Measurements from ENCODE around the gene ZCCHC14. TPM values are rescaled to one million over a fixed set of nuclear protein-coding genes. Genes with fewer than 3 reads are reported as not detected.

ZCCHC14 gene
- polyA plus RNA-seq, 2 donors, result 6.8 to 8.0 TPM

GRCh38 chr16:87376660-87377059 lies 116.2 kb downstream of the ZCCHC14 start:
- Histone ChIP-seq H3K9me3 (ENCODE audit: control insufficient read depth in 2 of 2, insufficient read depth in 1 of 2, low read depth in 1 of 2, low read length in 1 of 2) (no peaks in the 10 kb centered on the region), H3K27me3 (ENCODE audit: control insufficient read depth in 1 of 2, insufficient read depth in 2 of 2, low read length in 2 of 2) (no peaks in the 10 kb centered on the region), H3K4me1 (ENCODE audit: control insufficient read depth in 2 of 2, insufficient read depth in 2 of 2, low read length in 1 of 2) (peaks cover 0 to 4% of the 10 kb centered on the region in 2 donors), H3K27ac (ENCODE audit: low read depth in 2 of 2, low read length in 1 of 2) (peak overlapping the region in 1 of 2 donors; percentile 38), H3K36me3 (ENCODE audit: control insufficient read depth in 2 of 2, insufficient read depth in 2 of 2, low read length in 1 of 2) (peaks cover 0 to 2% of the 10 kb centered on the region in 2 donors), H3K4me3 (ENCODE audit: low read depth in 1 of 2, low read length in 2 of 2) (no peak overlapping the region)
- WGBS, 2 donors, result 80 to 86% methylated on average over 6 of the region's 6 CpGs

GRCh38 chr16:87375426-87376135 lies 117.2 kb downstream of the ZCCHC14 start:
- Histone ChIP-seq H3K36me3 (ENCODE audit: control insufficient read depth in 2 of 2, insufficient read depth in 2 of 2, low read length in 1 of 2) (peaks cover 0 to 4% of the 10 kb centered on the region in 2 donors), H3K4me1 (ENCODE audit: control insufficient read depth in 2 of 2, insufficient read depth in 2 of 2, low read length in 1 of 2) (peaks cover 3 to 4% of the 10 kb centered on the region in 2 donors), H3K27ac (ENCODE audit: low read depth in 2 of 2, low read length in 1 of 2) (peak overlapping the region; percentile 53 to 55), H3K27me3 (ENCODE audit: control insufficient read depth in 1 of 2, insufficient read depth in 2 of 2, low read length in 2 of 2) (no peaks in the 10 kb centered on the region), H3K4me3 (ENCODE audit: low read depth in 1 of 2, low read length in 2 of 2) (no peak overlapping the region), H3K9me3 (ENCODE audit: control insufficient read depth in 2 of 2, insufficient read depth in 1 of 2, low read depth in 1 of 2, low read length in 1 of 2) (no peaks in the 10 kb centered on the region)
- WGBS, 2 donors, result 48 to 60% methylated on average over 9 of the region's 9 CpGs

DNA sequence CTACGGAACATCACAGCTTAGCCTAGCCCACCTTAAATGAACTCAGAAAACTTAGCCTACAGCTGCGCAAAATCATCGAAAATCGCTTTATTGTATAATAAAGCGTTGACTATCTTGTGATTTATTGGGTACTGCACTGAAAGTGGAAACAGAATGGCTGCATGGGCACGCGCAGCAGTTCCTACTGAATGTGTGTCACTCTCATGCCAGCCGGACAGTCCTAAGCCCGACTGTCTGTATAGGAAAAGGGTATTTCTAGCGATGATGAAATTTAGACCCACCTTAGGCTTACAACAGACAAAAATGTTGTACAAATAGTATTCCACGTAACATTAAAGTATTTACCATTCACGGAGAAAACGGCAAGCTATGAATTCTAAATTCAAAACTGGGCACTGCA lies 118.5 kb downstream of the ZCCHC14 start:
- Histone ChIP-seq H3K4me3 (ENCODE audit: low read depth in 1 of 2, low read length in 2 of 2) (no peak overlapping the region), H3K27me3 (ENCODE audit: control insufficient read depth in 1 of 2, insufficient read depth in 2 of 2, low read length in 2 of 2) (no peaks in the 10 kb centered on the region), H3K27ac (ENCODE audit: low read depth in 2 of 2, low read length in 1 of 2) (no peak overlapping the region), H3K9me3 (ENCODE audit: control insufficient read depth in 2 of 2, insufficient read depth in 1 of 2, low read depth in 1 of 2, low read length in 1 of 2) (no peaks in the 10 kb centered on the region), H3K4me1 (ENCODE audit: control insufficient read depth in 2 of 2, insufficient read depth in 2 of 2, low read length in 1 of 2) (peaks cover 4 to 8% of the 10 kb centered on the region in 2 donors), H3K36me3 (ENCODE audit: control insufficient read depth in 2 of 2, insufficient read depth in 2 of 2, low read length in 1 of 2) (peaks cover 0 to 4% of the 10 kb centered on the region in 2 donors)
- WGBS, 2 donors, result 97% methylated on average over 13 of the region's 13 CpGs

- Histone ChIP-seq H3K36me3 (ENCODE audit: control insufficient read depth in 2 of 2, insufficient read depth in 2 of 2, low read length in 1 of 2) (peaks cover 0 to 7% of the 10 kb centered on the region in 2 donors), H3K4me1 (ENCODE audit: control insufficient read depth in 2 of 2, insufficient read depth in 2 of 2, low read length in 1 of 2) (peaks cover 7 to 9% of the 10 kb centered on the region in 2 donors), H3K27ac (ENCODE audit: low read depth in 2 of 2, low read length in 1 of 2) (no peak overlapping the region), H3K4me3 (ENCODE audit: low read depth in 1 of 2, low read length in 2 of 2) (no peak overlapping the region), H3K9me3 (ENCODE audit: control insufficient read depth in 2 of 2, insufficient read depth in 1 of 2, low read depth in 1 of 2, low read length in 1 of 2) (no peaks in the 10 kb centered on the region), H3K27me3 (ENCODE audit: control insufficient read depth in 1 of 2, insufficient read depth in 2 of 2, low read length in 2 of 2) (no peaks in the 10 kb centered on the region)
- WGBS, 2 donors, result 93 to 95% methylated on average over 4 of the region's 4 CpGs
Observed at GRCh38 chr16:87372305-87372704, 120.5 kb downstream of the ZCCHC14 start.

DNA sequence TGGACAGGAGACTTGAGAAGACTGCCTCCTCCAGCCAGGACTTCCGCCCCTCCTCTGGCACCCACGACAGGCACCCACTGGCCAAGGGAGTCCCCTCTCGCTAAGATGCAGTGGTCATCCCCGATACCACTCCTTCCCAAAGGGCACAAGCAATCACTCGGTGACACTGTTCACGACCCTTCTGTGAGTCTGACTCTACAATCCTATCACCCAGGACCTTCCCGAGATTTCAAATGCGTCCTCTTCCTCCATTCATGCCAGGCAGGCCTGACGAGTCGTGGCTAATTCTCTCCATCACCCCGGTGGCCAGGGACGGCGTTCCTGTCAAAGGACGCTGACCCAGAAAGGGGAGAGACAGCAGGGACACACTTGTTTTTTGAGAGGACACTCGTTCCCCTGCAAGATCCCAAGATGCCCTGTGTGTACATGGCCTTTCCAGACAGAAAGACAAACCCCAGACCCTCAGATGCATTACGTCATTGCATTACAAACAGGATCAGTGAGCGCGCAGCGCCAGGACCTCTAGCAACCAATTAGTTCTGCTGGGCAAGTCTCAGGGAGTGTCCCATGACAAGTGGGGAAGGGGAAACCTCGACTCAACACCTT lies 121.5 kb downstream of the ZCCHC14 start:
- Histone ChIP-seq H3K36me3 (ENCODE audit: control insufficient read depth in 2 of 2, insufficient read depth in 2 of 2, low read length in 1 of 2) (peaks cover 0 to 9% of the 10 kb centered on the region in 2 donors), H3K4me3 (ENCODE audit: low read depth in 1 of 2, low read length in 2 of 2) (no peak overlapping the region), H3K27me3 (ENCODE audit: control insufficient read depth in 1 of 2, insufficient read depth in 2 of 2, low read length in 2 of 2) (no peaks in the 10 kb centered on the region), H3K4me1 (ENCODE audit: control insufficient read depth in 2 of 2, insufficient read depth in 2 of 2, low read length in 1 of 2) (peaks cover 7 to 12% of the 10 kb centered on the region in 2 donors), H3K27ac (ENCODE audit: low read depth in 2 of 2, low read length in 1 of 2) (no peak overlapping the region), H3K9me3 (ENCODE audit: control insufficient read depth in 2 of 2, insufficient read depth in 1 of 2, low read depth in 1 of 2, low read length in 1 of 2) (no peaks in the 10 kb centered on the region)
- WGBS, 2 donors, result 80 to 81% methylated on average over 20 of the region's 20 CpGs

- 77 to 79% methylated on average over 16 of the region's 16 CpGs for WGBS, 2 donors
- H3K27ac ChIP-seq (ENCODE audit: low read depth in 2 of 2, low read length in 1 of 2), result no peak overlapping the region
- H3K4me1 ChIP-seq (ENCODE audit: control insufficient read depth in 2 of 2, insufficient read depth in 2 of 2, low read length in 1 of 2), result peaks cover 2 to 12% of the 10 kb centered on the region in 2 donors
- no peaks in the 10 kb centered on the region for H3K27me3 ChIP-seq (ENCODE audit: control insufficient read depth in 1 of 2, insufficient read depth in 2 of 2, low read length in 2 of 2)
- no peaks in the 10 kb centered on the region for H3K9me3 ChIP-seq (ENCODE audit: control insufficient read depth in 2 of 2, insufficient read depth in 1 of 2, low read depth in 1 of 2, low read length in 1 of 2)
- H3K36me3 ChIP-seq (ENCODE audit: control insufficient read depth in 2 of 2, insufficient read depth in 2 of 2, low read length in 1 of 2), result peaks cover 0 to 12% of the 10 kb centered on the region in 2 donors
- H3K4me3 ChIP-seq (ENCODE audit: low read depth in 1 of 2, low read length in 2 of 2), result no peak overlapping the region
Observed at GRCh38 chr16:87369796-87370719, 122.8 kb downstream of the ZCCHC14 start.

GRCh38 chr16:87369117-87369765 lies 123.6 kb downstream of the ZCCHC14 start:
- WGBS, 2 donors, result 88 to 90% methylated on average over 14 of the region's 14 CpGs
- no peaks in the 10 kb centered on the region for H3K9me3 ChIP-seq (ENCODE audit: control insufficient read depth in 2 of 2, insufficient read depth in 1 of 2, low read depth in 1 of 2, low read length in 1 of 2)
- no peaks in the 10 kb centered on the region for H3K27me3 ChIP-seq (ENCODE audit: control insufficient read depth in 1 of 2, insufficient read depth in 2 of 2, low read length in 2 of 2)
- peak overlapping the region in 1 of 2 donors; percentile 37 for H3K27ac ChIP-seq (ENCODE audit: low read depth in 2 of 2, low read length in 1 of 2)
- peaks cover 0 to 12% of the 10 kb centered on the region in 2 donors for H3K36me3 ChIP-seq (ENCODE audit: control insufficient read depth in 2 of 2, insufficient read depth in 2 of 2, low read length in 1 of 2)
- no peak overlapping the region for H3K4me3 ChIP-seq (ENCODE audit: low read depth in 1 of 2, low read length in 2 of 2)
- peaks cover 3 to 12% of the 10 kb centered on the region in 2 donors for H3K4me1 ChIP-seq (ENCODE audit: control insufficient read depth in 2 of 2, insufficient read depth in 2 of 2, low read length in 1 of 2)

DNA sequence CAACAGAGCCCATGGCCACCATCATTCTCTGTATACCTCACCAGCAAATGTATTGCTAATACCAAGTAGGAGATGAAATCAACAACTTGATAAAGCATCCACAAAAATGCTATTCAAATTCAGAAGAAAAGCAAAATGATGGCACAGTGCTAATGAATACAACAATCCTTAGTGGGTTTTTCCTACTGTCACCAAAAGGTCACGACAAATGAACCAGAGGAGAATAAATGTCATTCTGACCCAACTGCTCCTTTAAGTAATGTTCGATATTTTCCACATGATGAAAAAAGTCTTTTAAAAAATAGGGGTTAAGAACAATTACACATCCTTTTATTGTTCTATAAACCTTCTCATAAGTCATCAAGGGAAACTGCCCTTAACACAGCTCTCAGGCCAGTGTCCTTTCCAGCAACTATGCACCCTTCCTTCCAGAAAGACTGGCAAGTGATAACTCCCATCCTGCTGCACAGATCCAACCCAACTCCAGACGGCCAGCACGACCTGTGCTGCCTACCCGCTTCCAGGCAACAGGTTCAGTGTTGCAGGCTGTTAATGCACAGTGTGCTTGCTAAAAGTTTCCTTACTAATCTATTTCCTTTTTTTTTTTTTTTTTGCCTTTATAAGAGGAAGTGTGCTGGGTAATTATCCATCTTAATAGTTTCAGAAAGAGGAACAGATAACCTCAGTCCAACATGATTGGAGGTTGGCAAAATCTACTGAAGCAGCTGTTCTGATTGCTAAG lies 124.6 kb downstream of the ZCCHC14 start:
- WGBS, 2 donors, result 71% methylated on average over 5 of the region's 5 CpGs
- Histone ChIP-seq H3K27me3 (ENCODE audit: control insufficient read depth in 1 of 2, insufficient read depth in 2 of 2, low read length in 2 of 2) (no peaks in the 10 kb centered on the region), H3K27ac (ENCODE audit: low read depth in 2 of 2, low read length in 1 of 2) (no peak overlapping the region), H3K9me3 (ENCODE audit: control insufficient read depth in 2 of 2, insufficient read depth in 1 of 2, low read depth in 1 of 2, low read length in 1 of 2) (no peaks in the 10 kb centered on the region), H3K4me1 (ENCODE audit: control insufficient read depth in 2 of 2, insufficient read depth in 2 of 2, low read length in 1 of 2) (peaks cover 5 to 12% of the 10 kb centered on the region in 2 donors), H3K36me3 (ENCODE audit: control insufficient read depth in 2 of 2, insufficient read depth in 2 of 2, low read length in 1 of 2) (peaks cover 0 to 12% of the 10 kb centered on the region in 2 donors), H3K4me3 (ENCODE audit: low read depth in 1 of 2, low read length in 2 of 2) (no peak overlapping the region)
